HG03135 (cell line): ENCODE measurements around the gene TMEM187.
"Not testable (repeated sequence)": the region's sequence is repeated elsewhere in the genome, so short reads cannot be mapped to it uniquely, and the experiment has no call there.

ENCODE experiments used
- ATAC-seq: cut with Tn5 transposase; IDR thresholded peaks from one replicate; pipeline ENCODE4 v1.9.1; 2021; ENCODE audit warnings: mild to moderate bottlenecking, moderate library complexity; ENCODE audit not compliant: unreplicated experiment

TMEM187 gene

GRCh38 chrX:153994398-153994797 lies 21.8 kb downstream of the TMEM187 start:
- ATAC-seq = not testable (repeated sequence)

DNA sequence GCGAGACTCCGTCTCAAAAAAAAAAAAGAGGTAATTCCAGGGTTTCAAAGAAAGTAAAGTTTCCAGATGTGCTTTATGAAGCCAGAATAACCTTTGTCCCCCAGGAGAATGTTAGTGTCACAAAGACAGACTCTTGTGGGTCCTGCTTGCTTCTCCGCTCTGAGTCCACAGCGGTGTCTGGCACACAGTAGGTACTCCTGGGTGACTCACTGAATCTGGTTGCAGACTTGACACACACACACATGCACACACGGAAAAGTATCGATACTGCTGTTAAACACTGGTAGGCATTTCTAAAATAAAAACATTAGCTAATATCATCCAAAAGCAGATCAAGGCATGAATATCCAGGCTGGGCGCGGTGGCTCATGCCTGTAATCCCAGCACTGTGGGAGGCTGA lies 22.9 kb downstream of the TMEM187 start:
- ATAC-seq = no peak

DNA sequence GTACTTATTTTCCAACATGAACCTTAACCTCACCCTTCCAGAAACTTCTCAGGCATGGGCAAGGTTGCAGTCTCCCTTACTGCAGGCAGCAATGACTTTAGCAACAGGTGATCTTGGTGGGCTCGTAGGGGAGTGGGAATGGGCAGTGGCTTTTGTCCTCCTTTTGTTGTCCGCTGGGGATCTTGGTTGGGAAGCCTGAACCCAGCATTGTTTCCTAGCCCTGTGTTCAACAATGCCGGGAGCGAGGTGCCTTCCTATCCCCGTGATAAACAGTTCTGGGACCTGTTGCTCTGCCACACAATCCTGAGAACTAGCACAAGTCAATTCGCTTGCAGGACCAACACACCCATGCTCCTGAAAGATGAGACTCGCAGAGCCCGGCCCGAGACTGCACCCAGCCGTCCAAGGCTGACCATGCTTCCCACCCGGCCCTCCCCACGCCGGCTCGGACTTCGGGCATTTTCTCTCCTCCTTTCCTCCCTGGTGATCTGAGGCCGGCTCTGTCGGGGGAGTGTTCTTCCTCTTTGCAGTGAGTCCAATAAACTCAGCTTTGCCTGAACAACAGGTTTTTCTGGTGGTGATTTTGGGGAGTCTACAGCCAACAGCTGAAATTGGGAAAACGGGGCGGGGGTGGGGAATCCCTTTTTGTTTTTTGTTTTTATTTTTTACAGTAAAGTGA lies 26.9 kb downstream of the TMEM187 start:
- ATAC-seq = no peak

- no peak for ATAC-seq
Observed at GRCh38 chrX:154000051-154000450, 27.5 kb downstream of the TMEM187 start.

DNA sequence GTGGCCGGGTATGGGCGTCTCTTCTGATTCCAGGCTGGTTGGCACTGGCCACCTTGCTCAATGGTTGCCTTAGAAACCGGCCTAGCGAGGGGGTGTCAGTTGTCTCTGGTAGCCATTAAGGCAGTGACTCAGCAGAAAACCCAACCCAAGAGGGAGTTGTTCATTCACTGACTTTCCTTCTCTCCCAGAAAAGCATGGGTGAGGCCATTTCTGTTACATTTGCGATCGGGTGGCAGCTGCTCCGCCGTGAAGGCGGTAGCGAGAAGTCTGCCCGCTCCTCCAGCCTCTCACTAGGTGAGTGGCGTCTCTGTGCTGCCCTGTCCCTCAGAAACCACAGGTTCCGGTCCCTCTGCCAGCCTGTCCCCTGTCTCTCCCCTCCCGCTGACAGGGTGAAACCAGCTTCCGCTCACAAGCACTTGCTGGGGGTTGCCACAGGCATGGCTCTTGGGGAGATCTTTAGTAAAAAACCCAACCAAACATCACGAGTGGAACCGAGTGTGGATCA lies 29.7 kb downstream of the TMEM187 start:
- ATAC-seq = no peak

- ATAC-seq = no peak
Observed at GRCh38 chrX:154004315-154004714, 31.8 kb downstream of the TMEM187 start.

GRCh38 chrX:154006947-154007346 lies 34.4 kb downstream of the TMEM187 start:
- no peak for ATAC-seq

DNA sequence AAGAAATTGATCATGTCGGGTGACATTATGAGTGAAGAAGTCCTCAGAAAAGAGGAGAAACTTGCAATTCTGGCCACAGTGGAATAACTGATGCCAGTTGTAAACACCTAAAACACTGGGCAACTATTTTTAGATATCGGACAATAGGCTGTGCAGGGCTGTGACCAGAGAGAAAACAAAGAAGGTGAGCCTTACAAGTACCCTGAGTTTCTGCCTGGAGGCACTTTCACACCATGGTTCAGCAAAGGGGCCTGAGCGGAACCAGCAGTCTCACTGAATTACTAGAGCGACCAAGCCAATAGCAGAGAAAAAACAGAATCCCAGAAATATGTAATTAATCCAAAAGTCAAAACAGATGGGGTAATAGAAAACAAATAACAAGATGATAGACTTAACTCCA lies 36.0 kb downstream of the TMEM187 start:
- ATAC-seq = no peak

GRCh38 chrX:154010330-154011087 lies 38.0 kb downstream of the TMEM187 start:
- ATAC-seq = no peak

- ATAC-seq = no peak
Observed at GRCh38 chrX:154011376-154012335, 39.1 kb downstream of the TMEM187 start.

DNA sequence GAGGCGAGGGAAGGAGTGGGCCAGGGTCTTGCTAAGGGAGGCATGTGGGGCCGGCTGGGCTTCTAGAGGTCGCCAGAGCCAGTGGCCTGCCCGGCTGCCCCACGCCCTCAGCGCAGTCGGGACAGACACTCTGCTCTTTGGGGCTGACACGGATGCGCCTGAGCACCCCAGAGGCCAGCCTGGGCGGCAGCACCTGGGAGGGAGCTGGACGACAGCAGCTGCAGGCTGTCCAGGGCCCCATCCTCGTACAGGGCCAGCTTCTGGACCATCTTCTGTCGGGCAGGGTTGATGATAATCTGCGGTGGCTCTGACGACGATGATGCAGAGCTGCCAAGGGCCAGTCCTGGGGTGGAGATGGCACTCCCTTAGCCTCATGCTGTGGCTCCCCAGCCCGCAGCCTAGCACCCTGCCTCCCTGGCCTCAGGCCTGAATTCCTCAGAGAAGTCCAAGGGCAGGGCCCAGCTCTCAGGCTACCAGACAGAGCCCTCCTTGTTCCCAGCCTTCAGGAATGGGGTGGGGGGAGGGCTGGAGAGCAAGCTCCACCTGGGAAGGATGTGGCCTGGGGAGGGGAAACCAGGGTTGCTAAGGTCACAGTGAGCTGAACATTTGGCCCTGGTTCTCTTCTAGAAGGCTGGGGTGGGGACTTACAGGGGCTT lies 39.9 kb downstream of the TMEM187 start:
- ATAC-seq = no peak

GRCh38 chrX:154013001-154013421 lies 40.5 kb downstream of the TMEM187 start:
- ATAC-seq = no peak

GRCh38 chrX:154013614-154014360 lies 41.2 kb downstream of the TMEM187 start:
- ATAC-seq = peak; percentile 51

DNA sequence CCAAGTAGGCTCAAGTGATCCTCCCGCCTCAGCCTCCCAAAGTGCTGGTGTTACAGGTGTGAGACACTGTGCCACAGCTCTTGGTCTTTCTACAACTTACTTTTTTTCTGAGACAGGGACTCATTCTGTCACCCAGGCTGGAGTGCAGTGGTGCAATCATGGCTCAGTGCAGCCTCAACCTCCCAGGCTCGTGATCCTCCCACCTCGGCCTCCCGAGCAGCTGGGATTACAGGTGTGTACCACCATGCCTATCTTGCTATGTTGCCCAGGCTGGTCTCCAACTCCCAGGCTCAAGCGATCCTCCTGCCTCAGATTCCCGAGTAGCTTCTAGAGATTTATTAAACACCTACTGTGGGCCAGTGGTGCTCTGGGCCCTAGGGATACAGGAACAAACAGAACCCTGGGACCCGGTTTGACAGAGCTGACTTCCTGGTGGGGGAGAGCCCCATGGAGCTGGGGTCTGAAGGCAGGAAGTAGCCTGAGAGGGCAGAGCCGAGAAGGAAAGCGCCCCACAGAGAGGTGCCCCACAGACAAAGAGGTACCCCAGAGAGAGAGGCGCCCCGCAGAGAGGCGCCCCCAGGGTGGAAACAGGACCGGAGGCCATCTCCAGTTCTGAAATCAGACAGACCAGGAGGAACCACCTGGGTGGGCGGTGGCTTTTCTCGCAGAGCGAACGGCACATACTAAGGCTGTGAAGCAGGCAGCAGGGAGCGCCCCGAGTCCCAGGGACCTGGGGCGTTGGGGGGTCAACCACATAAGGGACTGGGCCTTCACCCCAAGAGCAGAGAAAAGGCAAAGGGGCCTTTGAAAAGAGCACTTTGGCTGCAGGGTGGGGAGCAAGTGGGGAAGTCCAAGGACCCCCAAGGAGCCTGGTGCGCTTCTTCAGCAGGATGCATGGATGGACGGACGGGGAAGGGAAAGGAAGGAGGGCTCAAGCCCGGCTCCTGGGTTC lies 42.2 kb downstream of the TMEM187 start:
- ATAC-seq = no peak

DNA sequence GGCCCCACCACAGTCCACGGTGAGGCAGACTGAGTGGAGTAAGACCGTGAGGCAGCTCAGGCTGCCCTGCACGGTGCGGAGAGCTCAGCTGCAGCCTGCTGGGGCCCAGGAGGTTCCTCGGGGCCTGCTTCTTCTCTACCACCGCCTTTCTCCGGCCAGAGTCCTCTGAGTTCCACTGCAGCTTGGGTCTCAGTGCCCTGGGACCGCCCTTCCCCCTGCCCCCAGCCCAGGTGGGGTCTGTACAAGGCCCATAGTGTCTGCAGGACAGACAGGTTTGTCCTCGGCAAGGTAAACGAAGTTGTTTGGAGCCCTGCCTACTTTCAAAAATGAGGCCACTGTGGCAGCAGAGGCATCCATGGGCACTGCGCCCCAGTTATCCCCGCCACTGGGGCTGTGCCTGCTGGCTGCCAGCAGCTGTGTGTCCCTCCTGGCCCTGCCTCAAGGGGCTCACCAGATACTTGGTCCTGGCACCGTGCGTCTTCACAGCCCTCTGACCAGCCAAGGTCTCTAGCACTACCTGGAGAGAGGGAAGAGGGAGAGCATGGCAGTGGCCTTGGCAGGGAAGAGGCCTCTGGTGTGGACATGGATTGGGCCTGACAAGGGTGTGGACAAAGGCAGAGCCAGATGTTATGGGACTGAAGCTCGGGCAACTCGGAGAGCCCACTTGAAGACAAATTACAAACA lies 43.2 kb downstream of the TMEM187 start:
- ATAC-seq = no peak

DNA sequence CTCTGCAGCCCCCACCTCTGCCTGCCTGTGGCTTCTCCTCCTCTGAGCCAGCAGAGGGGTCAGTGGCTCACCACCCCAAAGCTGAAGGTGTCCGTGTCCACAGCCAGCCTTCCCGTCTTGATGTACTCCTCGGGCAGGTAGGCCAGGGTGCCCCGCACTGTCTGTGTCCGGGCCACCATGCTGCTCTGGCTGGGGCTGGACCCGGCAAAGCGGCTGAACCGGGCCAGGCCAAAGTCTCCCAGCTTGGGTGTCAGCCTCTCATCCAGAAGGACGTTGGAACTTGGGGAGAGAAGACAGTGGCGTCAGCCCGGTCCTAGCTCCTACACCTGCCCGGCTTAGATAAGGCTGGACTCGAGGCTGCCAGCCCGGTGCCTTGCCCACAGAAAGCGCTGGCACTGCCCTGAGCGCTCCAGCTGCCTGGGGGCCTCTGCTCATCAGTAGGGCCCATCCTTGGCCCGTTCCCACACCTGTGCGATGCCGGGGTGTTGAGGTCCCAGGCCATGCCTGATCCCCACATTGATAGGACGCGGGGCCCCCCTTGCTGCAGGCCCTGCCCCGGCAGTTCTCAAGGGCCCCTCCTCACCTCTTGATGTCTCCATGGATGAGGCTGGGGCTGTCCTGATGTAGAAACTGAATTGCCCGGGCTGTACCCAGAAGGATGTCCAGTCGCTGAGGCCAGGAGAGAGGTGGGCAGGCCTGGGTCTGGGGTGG lies 44.0 kb downstream of the TMEM187 start:
- ATAC-seq = no peak

GRCh38 chrX:154017766-154018517 lies 45.4 kb downstream of the TMEM187 start:
- ATAC-seq = no peak
